Heart right ventricle (tissue), 16 donors: ENCODE data around the gene RIMBP2. TPM values are rescaled to one million over a fixed set of nuclear protein-coding genes. Genes with fewer than 3 reads are reported as not detected.

Experiments
- ATAC-seq, 8 donors: fragments of 200-7000 bp; cut with Tn5 transposase; one replicate each; pipeline ENCODE4 v1.9.1; 2020; ENCODE audit warnings: mild to moderate bottlenecking in 8 of 8, moderate library complexity in 8 of 8, moderate number of reproducible peaks in 1 of 8
- DNase-seq, 2 donors: peaks; one replicate each; pipeline ENCODE4 v3.0.0-alpha.2; 2020
- H3K27ac ChIP-seq, 10 donors: fragments of 200-600 bp; sonication (generic) in 2 of 10; one replicate each; pipeline versions ENCODE4 v1.5.0 to v1.8.0; 2020 to 2022; ENCODE audit warnings: mild to moderate bottlenecking in 3 of 10
- H3K27me3 ChIP-seq, 7 donors: fragments of 200-600 bp; one replicate each; pipeline ENCODE4 v1.8.0; 2021 to 2022; ENCODE audit warnings: mild to moderate bottlenecking in 2 of 7
- H3K36me3 ChIP-seq, 9 donors: fragments of 200-600 bp; sonication (generic) in 1 of 9; one replicate each; pipeline versions ENCODE4 v1.5.0 to v1.8.0; 2020 to 2022; ENCODE audit warnings: mild to moderate bottlenecking in 2 of 9
- H3K4me1 ChIP-seq, 9 donors: fragments of 200-600 bp; sonication (generic) in 1 of 9; one replicate each; pipeline versions ENCODE4 v1.5.0 to v1.8.0; 2020 to 2022; ENCODE audit warnings: mild to moderate bottlenecking in 4 of 9
- H3K4me3 ChIP-seq, 10 donors: fragments of 200-600 bp; sonication (generic) in 2 of 10; one replicate each; pipeline versions ENCODE4 v1.5.0 to v1.8.0; 2020 to 2022; ENCODE audit warnings: mild to moderate bottlenecking in 7 of 10, moderate library complexity in 2 of 10
- H3K9me3 ChIP-seq, 11 donors: fragments of 200-600 bp in 10 of 11; sonication (generic) in 2 of 11; one replicate each; pipeline versions ENCODE4 v1.5.0 to v1.8.0; 2013 to 2022; ENCODE audit warnings: mild to moderate bottlenecking in 2 of 11, control low read depth in 1 of 11, moderate library complexity in 1 of 11
- WGBS, 2 donors: extraction: QIAGEN DNeasy Blood & Tissue Kit; methylation state at CpG; one replicate each; pipeline ENCODE4 v1.1.7; 2013; ENCODE audit warnings: inconsistent platforms in 1 of 2; 5-methylcytosine and 5-hydroxymethylcytosine counted together
- intact Hi-C, 10 donors: fragments of 100-400 bp; cut with DNase I; formaldehyde crosslinking; loops; one replicate each; pipeline versions ENCODE4 v1.11.1 to v1.14.2; 2022
- polyA plus RNA-seq, 2 donors: library from polyadenylated mRNA; stranded (reverse); fragments of 200-250 nt; gene quantifications; one replicate each; pipeline ENCODE4 v1.2.3, GENCODE V29; 2013
- total RNA-seq, 10 donors: library from RNA; stranded (reverse); fragmentation: NEBNext Ultra II Directional in 3 of 10; extraction: Animal tissue kit (Norgen Biotek cat#: 25700) in 3 of 10; gene quantifications; one replicate each; pipeline versions ENCODE4 v1.2.1 to v1.2.4, GENCODE V29; 2021 to 2023
- TF ChIP-seq, protein P1 (sequence below), 9 donors: fragments of 200-600 bp; sonication (generic) in 2 of 9; IDR thresholded peaks; one replicate each; pipeline versions ENCODE4 v1.5.0 to v1.8.0; 2021 to 2022; ENCODE audit warnings: antibody characterized with exemption in 9 of 9, mild to moderate bottlenecking in 5 of 9, moderate library complexity in 1 of 9
- donor health status: Arrhythmogenic right ventricular cardiomyopathy.
- donor health status: ischemic (EF 13 %, LVEDD 7.1; RV severe dilation, severe dysfunction).
- donor health status: healthy with polysubstance abuse.
- donor health status: DM: no; HTN: yes; CAD: no.
- donor health status: DM: no; HTN: no; CAD: no.
- donor health status: ischemic (EF 25% LVEDD 6.9; RV normal size, moderate dysfunction).
- donor health status: ischemic (EF 25% LVEDD 5.7; RV mildly dilated, moderate dysfunction).
- donor health status: healthy.
- donor health status: DM: yes; HTN: yes; CAD: no.
- donor health status: Ischemic cardiomyopathy.
- donor health status: ischemic (EF 35%, LVEDD 5.7; RV mildly dilated, moderate dysfunction).
- donor health status: nonischemic (EF 11% LVEDD 7.7; RV severe dilation, severe dysfunction).
- donor health status: DM: yes; HTN: yes; CAD: no.
- donor health status: PGD.
- donor health status: ischemic (EF 29% LVEDD 5.4; RV normal size, mild dysfunction).
- donor health status: nonischemic (EF 23%, LVEDD 6.1; RV moderate dilation, normal function).

The RIMBP2 gene
- total and polyA plus RNA-seq, 12 donors, result 0.01 to 0.17 (median 0.05) TPM; not detected in 9

DNA sequence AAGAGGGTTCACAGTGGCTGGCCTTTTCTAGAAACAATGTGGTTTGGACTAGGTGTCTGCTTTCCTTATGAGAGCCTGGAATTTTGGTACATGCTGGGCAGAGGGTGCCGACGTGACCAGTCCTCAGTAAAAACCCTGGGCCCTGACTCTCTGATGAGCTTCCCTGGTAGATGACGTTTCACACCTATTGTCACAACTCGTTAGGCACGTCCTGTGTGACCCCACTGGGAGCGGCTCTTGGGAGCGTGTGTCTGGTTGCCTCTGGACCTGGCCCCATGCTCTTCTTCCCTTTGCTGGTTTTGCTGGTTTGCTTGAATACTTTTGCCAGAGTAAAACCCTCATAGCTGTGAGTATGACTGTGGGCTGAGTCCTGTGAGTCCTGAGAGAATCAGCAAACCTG, 136.9 kb downstream of the RIMBP2 start:
- DNase-seq, result no peak
- no peak overlapping the region for H3K27ac ChIP-seq
- 25 to 28% methylated on average over 7 of the region's 7 CpGs for WGBS, 2 donors
- ATAC-seq, result no peak
- H3K4me1 ChIP-seq, result no peaks in the 10 kb centered on the region
- peaks cover 0 to 11% (median 0%) of the 10 kb centered on the region in 11 donors for H3K9me3 ChIP-seq
- H3K4me3 ChIP-seq, result no peak overlapping the region
- H3K27me3 ChIP-seq, result peaks cover 0 to 12% (median 0%) of the 10 kb centered on the region in 7 donors
- intact Hi-C loops, result no loop called here
- TF ChIP-seq, protein P1, sequence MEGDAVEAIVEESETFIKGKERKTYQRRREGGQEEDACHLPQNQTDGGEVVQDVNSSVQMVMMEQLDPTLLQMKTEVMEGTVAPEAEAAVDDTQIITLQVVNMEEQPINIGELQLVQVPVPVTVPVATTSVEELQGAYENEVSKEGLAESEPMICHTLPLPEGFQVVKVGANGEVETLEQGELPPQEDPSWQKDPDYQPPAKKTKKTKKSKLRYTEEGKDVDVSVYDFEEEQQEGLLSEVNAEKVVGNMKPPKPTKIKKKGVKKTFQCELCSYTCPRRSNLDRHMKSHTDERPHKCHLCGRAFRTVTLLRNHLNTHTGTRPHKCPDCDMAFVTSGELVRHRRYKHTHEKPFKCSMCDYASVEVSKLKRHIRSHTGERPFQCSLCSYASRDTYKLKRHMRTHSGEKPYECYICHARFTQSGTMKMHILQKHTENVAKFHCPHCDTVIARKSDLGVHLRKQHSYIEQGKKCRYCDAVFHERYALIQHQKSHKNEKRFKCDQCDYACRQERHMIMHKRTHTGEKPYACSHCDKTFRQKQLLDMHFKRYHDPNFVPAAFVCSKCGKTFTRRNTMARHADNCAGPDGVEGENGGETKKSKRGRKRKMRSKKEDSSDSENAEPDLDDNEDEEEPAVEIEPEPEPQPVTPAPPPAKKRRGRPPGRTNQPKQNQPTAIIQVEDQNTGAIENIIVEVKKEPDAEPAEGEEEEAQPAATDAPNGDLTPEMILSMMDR (IDR thresholded peaks at IDR 0.05), result no peak
- H3K36me3 ChIP-seq, result no peaks in the 10 kb centered on the region

GRCh38 chr12:130577351-130577750, 138.7 kb downstream of the RIMBP2 start:
- no peaks in the 10 kb centered on the region for H3K9me3 ChIP-seq
- ATAC-seq (no peak), DNase-seq (no peak)
- H3K36me3 ChIP-seq, result no peaks in the 10 kb centered on the region
- TF ChIP-seq, protein P1 (IDR thresholded peaks at IDR 0.05), result no peak
- no peak overlapping the region for H3K27ac ChIP-seq
- no peaks in the 10 kb centered on the region for H3K4me1 ChIP-seq
- intact Hi-C loops, result no loop called here
- 65 to 67% methylated on average over 6 of the region's 6 CpGs for WGBS, 2 donors
- H3K4me3 ChIP-seq, result no peak overlapping the region
- peaks cover 0 to 18% (median 0%) of the 10 kb centered on the region in 7 donors for H3K27me3 ChIP-seq

DNA sequence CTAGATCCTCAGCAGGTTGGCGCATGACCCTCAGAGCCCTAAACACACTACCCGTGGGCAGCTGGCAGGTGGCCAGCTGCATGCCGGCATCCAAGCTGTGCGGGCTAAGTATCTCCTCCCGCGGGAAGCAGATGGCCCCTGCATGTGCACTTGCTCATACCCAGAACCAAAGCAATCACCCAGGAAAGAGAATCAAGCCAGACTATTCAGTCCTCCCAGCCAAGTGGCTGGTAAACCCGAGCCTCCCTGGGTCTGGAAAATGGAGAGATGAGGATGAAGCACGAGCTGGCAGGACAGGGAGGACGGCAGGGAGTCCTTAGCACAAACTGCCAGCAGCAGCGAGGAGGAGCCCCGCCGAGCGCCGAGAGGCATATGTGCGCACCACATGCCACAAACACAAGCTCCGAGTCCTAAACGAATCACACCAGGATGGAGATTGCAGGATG, 139.7 kb downstream of the RIMBP2 start:
- Histone ChIP-seq H3K36me3 (no peaks in the 10 kb centered on the region), H3K27ac (no peak overlapping the region), H3K27me3 (peaks cover 0 to 14% (median 0%) of the 10 kb centered on the region in 7 donors), H3K4me1 (no peaks in the 10 kb centered on the region), H3K9me3 (no peaks in the 10 kb centered on the region), H3K4me3 (no peak overlapping the region)
- ATAC-seq (no peak), DNase-seq (no peak)
- intact Hi-C loops, result no loop called here
- TF ChIP-seq, protein P1 (IDR thresholded peaks at IDR 0.05), result no peak
- 79 to 80% methylated on average over 17 of the region's 17 CpGs for WGBS, 2 donors

DNA sequence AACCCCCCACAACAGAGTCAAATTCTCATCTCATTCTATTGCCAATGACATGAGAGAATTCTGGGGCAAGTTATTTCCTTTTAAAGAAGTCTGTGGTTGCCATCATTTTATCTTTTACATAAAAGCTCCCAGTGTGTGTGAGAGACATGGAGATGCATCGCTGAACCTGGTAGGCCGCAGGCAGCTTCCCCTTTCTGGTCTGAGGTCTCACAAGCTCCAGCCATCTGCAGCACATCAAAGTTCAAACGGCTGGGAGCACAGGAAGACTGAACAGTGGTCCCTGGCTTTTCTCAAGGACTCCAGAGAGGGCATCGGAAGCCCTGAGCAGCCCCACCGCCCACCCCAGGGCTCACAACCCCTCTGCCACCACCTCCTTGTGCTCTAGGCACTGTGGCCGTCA, 141.7 kb downstream of the RIMBP2 start:
- intact Hi-C loops, result no loop called here
- H3K27ac ChIP-seq, result no peak overlapping the region
- DNase-seq (no peak), ATAC-seq (no peak)
- H3K27me3 ChIP-seq, result peaks cover 0 to 10% (median 0%) of the 10 kb centered on the region in 7 donors
- H3K4me3 ChIP-seq, result no peak overlapping the region
- 63 to 70% methylated on average over 6 of the region's 6 CpGs for WGBS, 2 donors
- TF ChIP-seq, protein P1 (IDR thresholded peaks at IDR 0.05), result no peak
- H3K36me3 ChIP-seq, result no peaks in the 10 kb centered on the region
- no peaks in the 10 kb centered on the region for H3K4me1 ChIP-seq
- H3K9me3 ChIP-seq, result no peaks in the 10 kb centered on the region
